ENCODE measurements around the gene CLSTN2.

The CLSTN2 gene

DNA sequence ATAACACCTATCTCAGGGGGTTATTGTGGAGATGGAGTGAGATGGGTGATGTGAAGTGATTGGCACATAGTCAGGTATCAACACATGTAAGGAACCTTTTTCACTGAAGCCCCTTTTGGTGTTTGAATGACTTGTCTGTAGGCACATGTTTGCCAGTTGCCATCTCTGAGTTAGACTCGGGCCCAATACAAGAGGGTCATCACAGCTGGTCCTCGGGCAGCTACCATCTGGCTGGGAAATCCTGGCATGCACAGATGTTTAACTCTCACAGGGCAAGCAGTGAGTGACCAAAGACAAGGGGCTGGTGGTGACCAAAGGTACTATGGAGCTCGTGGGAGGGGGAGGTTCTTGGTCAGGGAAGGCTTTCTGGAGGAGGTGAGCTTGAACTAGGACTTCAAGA, 118.8 kb downstream of the CLSTN2 start:
- no peak overlapping the region for H3K4me3 ChIP-seq (replicated peaks; ENCODE audit: low read depth, low read length)
- no peak for TF ChIP-seq CTCF (IDR thresholded peaks at IDR 0.05; ENCODE audit: low read depth, low read length, missing control alignments)
- no peak for DNase-seq (ENCODE audit: extremely low read depth, low read depth)

GRCh38 chr3:140055092-140055791, 120.3 kb downstream of the CLSTN2 start:
- no peak overlapping the region for H3K4me3 ChIP-seq (replicated peaks; ENCODE audit: low read depth, low read length)
- DNase-seq (ENCODE audit: extremely low read depth, low read depth) = no peak
- no peak for TF ChIP-seq CTCF (IDR thresholded peaks at IDR 0.05; ENCODE audit: low read depth, low read length, missing control alignments)

- no peak for TF ChIP-seq CTCF (IDR thresholded peaks at IDR 0.05; ENCODE audit: low read depth, low read length, missing control alignments)
- no peak overlapping the region for H3K4me3 ChIP-seq (replicated peaks; ENCODE audit: low read depth, low read length)
- no peak for DNase-seq (ENCODE audit: extremely low read depth, low read depth)
Measured at GRCh38 chr3:140056047-140056446, 121.1 kb downstream of the CLSTN2 start.

GRCh38 chr3:140061211-140061610, 126.2 kb downstream of the CLSTN2 start:
- no peak for TF ChIP-seq CTCF (IDR thresholded peaks at IDR 0.05; ENCODE audit: low read depth, low read length, missing control alignments)
- DNase-seq (ENCODE audit: extremely low read depth, low read depth) = no peak

DNA sequence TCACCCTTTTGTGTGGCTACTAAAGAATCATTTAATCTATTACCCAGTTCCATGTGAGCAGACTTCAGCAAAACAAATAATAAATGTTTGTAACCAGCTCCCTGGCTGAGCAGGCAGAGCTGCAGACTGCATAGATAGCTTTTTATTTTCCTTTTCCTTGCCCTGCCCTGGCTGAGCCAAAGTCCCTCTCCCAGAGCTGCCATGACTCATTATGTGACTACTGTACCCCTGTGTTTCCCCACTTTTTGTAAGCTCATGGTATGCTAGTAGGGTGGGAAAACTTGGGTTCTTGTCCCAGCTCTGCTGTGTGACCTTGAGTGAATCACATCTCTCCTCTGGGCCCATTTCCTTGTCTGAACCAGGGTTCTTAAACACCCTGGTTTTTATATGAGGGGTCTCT, 127.5 kb downstream of the CLSTN2 start:
- H3K4me3 ChIP-seq (replicated peaks; ENCODE audit: low read depth, low read length) = no peak overlapping the region
- no peak for DNase-seq (ENCODE audit: extremely low read depth, low read depth)
- no peak for TF ChIP-seq CTCF (IDR thresholded peaks at IDR 0.05; ENCODE audit: low read depth, low read length, missing control alignments)

More at GRCh38 chr3:140061211-140061610, 126.2 kb downstream of the CLSTN2 start:
- no peak overlapping the region for H3K4me3 ChIP-seq (replicated peaks; ENCODE audit: low read depth, low read length)

DNA sequence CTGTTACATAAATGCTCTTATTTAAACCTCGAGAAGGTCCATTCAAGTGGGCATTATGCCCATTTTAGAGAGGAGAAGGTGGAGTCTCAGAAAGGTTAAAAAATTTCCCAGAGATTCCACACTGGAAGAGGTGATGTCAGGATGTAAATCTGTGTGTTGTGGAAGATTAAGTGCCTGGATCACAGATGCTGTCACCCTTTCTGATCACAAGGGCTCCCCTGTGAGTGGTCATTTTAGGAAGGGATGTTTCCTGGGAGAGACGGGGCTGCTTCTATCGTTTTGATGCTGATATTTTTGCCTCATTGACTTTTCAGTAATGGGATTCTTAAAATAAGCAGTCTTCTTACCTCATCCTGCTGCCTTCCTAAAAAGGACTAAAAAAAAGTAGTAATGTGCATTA, 132.5 kb downstream of the CLSTN2 start:
- DNase-seq (ENCODE audit: extremely low read depth, low read depth) = no peak
- no peak for TF ChIP-seq CTCF (IDR thresholded peaks at IDR 0.05; ENCODE audit: low read depth, low read length, missing control alignments)
- no peak overlapping the region for H3K4me3 ChIP-seq (replicated peaks; ENCODE audit: low read depth, low read length)

Data from HFF-Myc (cell line).